ENCODE measurements around the gene CDCA4.

CDCA4 gene

GRCh38 chr14:104973385-104974145 is 47.3 kb downstream of the CDCA4 start:
- no peak for DNase-seq

- peak; percentile 48 for DNase-seq
Observed at GRCh38 chr14:104973135-104973384, 47.8 kb downstream of the CDCA4 start.

GRCh38 chr14:104972301-104973134 is 48.4 kb downstream of the CDCA4 start:
- DNase-seq, result peak; percentile 94

GRCh38 chr14:104971447-104972240 is 49.2 kb downstream of the CDCA4 start:
- no peak for DNase-seq

GRCh38 chr14:104970231-104971068 is 50.4 kb downstream of the CDCA4 start:
- peak; percentile 16 for DNase-seq

- DNase-seq, result no peak
Observed at GRCh38 chr14:104969741-104970230, 51.1 kb downstream of the CDCA4 start.

- peak; percentile 77 for DNase-seq
Observed at GRCh38 chr14:104968541-104969401, 52.1 kb downstream of the CDCA4 start.

GRCh38 chr14:104968153-104968527 is 52.7 kb downstream of the CDCA4 start:
- DNase-seq, result peak; percentile 78

- DNase-seq, result peak; percentile 85
Observed at GRCh38 chr14:104967386-104968152, 53.3 kb downstream of the CDCA4 start.

GRCh38 chr14:104966981-104967385 is 53.9 kb downstream of the CDCA4 start:
- no peak for DNase-seq

- DNase-seq, result no peak
Observed at GRCh38 chr14:104966261-104966865, 54.5 kb downstream of the CDCA4 start.

GRCh38 chr14:104965561-104966231 is 55.2 kb downstream of the CDCA4 start:
- no peak for DNase-seq

- DNase-seq, result no peak
Observed at GRCh38 chr14:104964546-104964945, 56.3 kb downstream of the CDCA4 start.
